ENCODE data around the gene AHCY.
"Not testable (repeated sequence)": the region's sequence is repeated elsewhere in the genome, so short reads cannot be mapped to it uniquely, and the experiment has no call there.

Gene AHCY

GRCh38 chr20:34344238-34344637 lies 41.1 kb upstream of the AHCY start:
- TF ChIP-seq CTCF (IDR thresholded peaks at IDR 0.05; ENCODE audit: low read depth, low read length, missing control alignments) = no peak
- H3K4me3 ChIP-seq (ENCODE audit: low read depth, low read length) = no peak overlapping the region
- H3K36me3 ChIP-seq (replicated peaks) = no peaks in the 10 kb centered on the region
- in situ Hi-C loops (cut with HindIII; ENCODE audit: low pct_ligation_motif_present, low sequenced_read_pairs) = no loop called here
- H3K27me3 ChIP-seq (replicated peaks) = no peaks in the 10 kb centered on the region
- no peak overlapping the region for H3K27ac ChIP-seq
- no peak for DNase-seq

- Histone ChIP-seq H3K27ac (no peak overlapping the region), H3K36me3 (replicated peaks) (no peaks in the 10 kb centered on the region), H3K4me3 (ENCODE audit: low read depth, low read length) (no peak overlapping the region), H3K27me3 (replicated peaks) (no peaks in the 10 kb centered on the region)
- DNase-seq = no peak
- in situ Hi-C loops (cut with HindIII; ENCODE audit: low pct_ligation_motif_present, low sequenced_read_pairs) = no loop called here
- TF ChIP-seq CTCF (IDR thresholded peaks at IDR 0.05; ENCODE audit: low read depth, low read length, missing control alignments) = no peak
Measured at GRCh38 chr20:34343458-34344211, 40.5 kb upstream of the AHCY start.

DNA sequence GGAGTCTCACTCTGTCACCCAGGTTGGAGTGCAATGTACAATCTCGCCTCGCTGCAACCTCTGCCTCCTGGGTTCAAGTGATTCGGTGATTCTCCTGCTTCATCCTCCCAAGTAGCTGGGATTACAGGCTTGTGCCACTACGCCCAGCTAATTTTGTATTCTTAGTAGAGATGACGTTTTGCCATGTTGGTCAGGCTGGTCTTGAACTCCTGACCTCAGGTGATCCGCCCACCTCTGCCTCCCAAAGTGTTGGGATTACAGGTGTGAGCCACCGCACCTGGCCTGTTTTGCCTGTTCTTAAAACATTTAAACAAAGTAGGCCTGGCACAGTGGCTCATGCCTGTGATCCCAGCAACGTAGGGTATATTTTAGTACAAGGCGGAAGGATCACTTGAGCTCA lies 38.0 kb upstream of the AHCY start:
- in situ Hi-C loops (cut with HindIII; ENCODE audit: low pct_ligation_motif_present, low sequenced_read_pairs); H3K27me3 ChIP-seq (replicated peaks); H3K4me3 ChIP-seq (ENCODE audit: low read depth, low read length); DNase-seq; H3K27ac ChIP-seq; H3K36me3 ChIP-seq (replicated peaks): not testable (repeated sequence)

- H3K27ac ChIP-seq; DNase-seq; in situ Hi-C loops (cut with HindIII; ENCODE audit: low pct_ligation_motif_present, low sequenced_read_pairs); H3K36me3 ChIP-seq (replicated peaks); H3K27me3 ChIP-seq (replicated peaks); H3K4me3 ChIP-seq (ENCODE audit: low read depth, low read length): not testable (repeated sequence)
Measured at GRCh38 chr20:34340726-34341125, 37.6 kb upstream of the AHCY start.

GRCh38 chr20:34337982-34338726 lies 35.0 kb upstream of the AHCY start:
- H3K27me3 ChIP-seq (replicated peaks) = no peaks in the 10 kb centered on the region
- no peak overlapping the region for H3K4me3 ChIP-seq (ENCODE audit: low read depth, low read length)
- in situ Hi-C loops (cut with HindIII; ENCODE audit: low pct_ligation_motif_present, low sequenced_read_pairs) = no loop called here
- no peak overlapping the region for H3K27ac ChIP-seq
- DNase-seq = no peak
- TF ChIP-seq CTCF (IDR thresholded peaks at IDR 0.05; ENCODE audit: low read depth, low read length, missing control alignments) = no peak
- no peaks in the 10 kb centered on the region for H3K36me3 ChIP-seq (replicated peaks)

- in situ Hi-C loops (cut with HindIII; ENCODE audit: low pct_ligation_motif_present, low sequenced_read_pairs) = no loop called here
- no peaks in the 10 kb centered on the region for H3K27me3 ChIP-seq (replicated peaks)
- H3K4me3 ChIP-seq (ENCODE audit: low read depth, low read length) = no peak overlapping the region
- TF ChIP-seq CTCF (IDR thresholded peaks at IDR 0.05; ENCODE audit: low read depth, low read length, missing control alignments) = no peak
- DNase-seq = no peak
- no peak overlapping the region for H3K27ac ChIP-seq
- H3K36me3 ChIP-seq (replicated peaks) = no peaks in the 10 kb centered on the region
Measured at GRCh38 chr20:34337544-34337943, 34.4 kb upstream of the AHCY start.
